IMR-90 (cell line): ENCODE measurements around the gene C5.

Experiments
- BHLHE40 ChIP-seq: fragments of 150-350 bp; IDR thresholded peaks from 2 replicates; pipeline ENCODE4 v1.6.1; 2016; ENCODE audit warnings: mild to moderate bottlenecking, low read depth, low read length
- CEBPB ChIP-seq: IDR thresholded peaks from 2 replicates; pipeline ENCODE4 v1.6.1; 2012; ENCODE audit warnings: low read depth, low read length, improper control_type of control experiment
- CHD1 ChIP-seq: IDR thresholded peaks from 2 replicates; pipeline ENCODE4 v1.6.1; 2012; ENCODE audit warnings: low read depth, low read length, improper control_type of control experiment
- CTCF ChIP-seq: conservative IDR thresholded peaks from 2 replicates; pipeline ENCODE4 v1.5.1; 2012; ENCODE audit warnings: mild to moderate bottlenecking, low read depth, low read length, improper control_type of control experiment
- FOS ChIP-seq: fragments of 150-350 bp; IDR thresholded peaks from 2 replicates; pipeline ENCODE4 v1.6.1; 2016; ENCODE audit warnings: low read depth, low read length
- MAFK ChIP-seq: IDR thresholded peaks from 2 replicates; pipeline ENCODE4 v1.6.1; 2012; ENCODE audit warnings: low read depth, low read length, improper control_type of control experiment
- NFE2L2 ChIP-seq: fragments of 150-350 bp; IDR thresholded peaks from 2 replicates; pipeline ENCODE4 v1.6.1; 2016; ENCODE audit warnings: low read depth, mild to moderate bottlenecking, low read length
- POLR2A ChIP-seq: IDR thresholded peaks from 2 replicates; pipeline ENCODE4 v1.6.1; 2012; ENCODE audit warnings: mild to moderate bottlenecking, low read depth, low read length
- RAD21 ChIP-seq: IDR thresholded peaks from 2 replicates; pipeline ENCODE4 v1.6.1; 2012; ENCODE audit warnings: low read length, improper control_type of control experiment
- RFX5 ChIP-seq: IDR thresholded peaks from 2 replicates; pipeline ENCODE4 v1.8.0; 2012; ENCODE audit warnings: low read depth, mild to moderate bottlenecking, low read length, moderate library complexity
- SMC3 ChIP-seq: fragments of 150-350 bp; IDR thresholded peaks from 2 replicates; pipeline ENCODE4 v1.6.1; 2016; ENCODE audit warnings: low read depth, mild to moderate bottlenecking, antibody characterized with exemption, low read length, moderate library complexity
- USF2 ChIP-seq: fragments of 150-350 bp; IDR thresholded peaks from 2 replicates; pipeline ENCODE4 v1.6.1; 2017; ENCODE audit warnings: mild to moderate bottlenecking, antibody characterized with exemption, low read length, low read depth

GRCh38 chr9:121034529-121034928 lies 15.5 kb downstream of the C5 start:
- TF ChIP-seq CEBPB (no peak), CTCF (no peak), MAFK (no peak), POLR2A (no peak), USF2 (no peak), CHD1 (no peak), NFE2L2 (no peak), FOS (no peak), RAD21 (no peak), SMC3 (no peak), BHLHE40 (no peak), RFX5 (no peak)
